Activated CD8-positive, alpha-beta T cell treated with anti-CD3 and anti-CD28 coated beads, Interleukin-2, amount 10 ng/mL, durations not matched to agents 7 days and 5 days (primary cell): ENCODE results near the gene TYW1B. TPM values are rescaled to one million over a fixed set of nuclear protein-coding genes. Genes with fewer than 3 reads are reported as not detected.
"Not testable (repeated sequence)": the region's sequence is repeated elsewhere in the genome, so short reads cannot be mapped to it uniquely, and the experiment has no call there.

Experiments used
- ATAC-seq: fragments of 150-1000 bp; cut with Tn5 transposase; one replicate; pipeline ENCODE4 v1.10.0; 2021; ENCODE audit warnings: moderate library complexity
- CTCF ChIA-PET: fragments of 350-600 bp; sonication (Branson Sonifier 250); formaldehyde crosslinking; loops from one replicate; lab custom pipeline; 2021; ENCODE audit warnings: antibody characterized with exemption; lab: Charles Lee
- POLR2A ChIA-PET: fragments of 350-600 bp; sonication (Branson Sonifier 250); formaldehyde crosslinking; loops from one replicate; lab custom pipeline; 2021; ENCODE audit warnings: antibody characterized with exemption; lab: Charles Lee
- DNase-seq: peaks from one replicate; pipeline ENCODE4 v3.0.0-alpha.2; 2020
- H3K27ac Mint-ChIP-seq: one replicate; pipeline ENCODE4 v1.8.0; 2021; ENCODE audit warnings: mild to moderate bottlenecking, mixed read lengths
- H3K27me3 Mint-ChIP-seq: one replicate; pipeline ENCODE4 v1.8.0; 2021; ENCODE audit warnings: low read depth, mixed read lengths
- H3K36me3 Mint-ChIP-seq: one replicate; pipeline ENCODE4 v1.8.0; 2021; ENCODE audit warnings: low read depth, mixed read lengths
- H3K4me1 Mint-ChIP-seq: one replicate; pipeline ENCODE4 v1.8.0; 2021; ENCODE audit warnings: low read depth, mixed read lengths
- H3K4me3 Mint-ChIP-seq: one replicate; pipeline ENCODE4 v1.8.0; 2021; ENCODE audit warnings: mild to moderate bottlenecking, mixed read lengths
- H3K9me3 Mint-ChIP-seq: one replicate; pipeline ENCODE4 v1.8.0; 2022; ENCODE audit warnings: mixed read lengths; ENCODE audit not compliant: insufficient read depth
- total RNA-seq, 2 experiments: library from RNA; stranded (reverse); gene quantifications; one replicate each; pipeline ENCODE4 v1.2.3, GENCODE V29; 2021

TYW1B gene
- total RNA-seq, 2 experiments from 2014 or later, result 2.7 to 3.2 TPM

DNA sequence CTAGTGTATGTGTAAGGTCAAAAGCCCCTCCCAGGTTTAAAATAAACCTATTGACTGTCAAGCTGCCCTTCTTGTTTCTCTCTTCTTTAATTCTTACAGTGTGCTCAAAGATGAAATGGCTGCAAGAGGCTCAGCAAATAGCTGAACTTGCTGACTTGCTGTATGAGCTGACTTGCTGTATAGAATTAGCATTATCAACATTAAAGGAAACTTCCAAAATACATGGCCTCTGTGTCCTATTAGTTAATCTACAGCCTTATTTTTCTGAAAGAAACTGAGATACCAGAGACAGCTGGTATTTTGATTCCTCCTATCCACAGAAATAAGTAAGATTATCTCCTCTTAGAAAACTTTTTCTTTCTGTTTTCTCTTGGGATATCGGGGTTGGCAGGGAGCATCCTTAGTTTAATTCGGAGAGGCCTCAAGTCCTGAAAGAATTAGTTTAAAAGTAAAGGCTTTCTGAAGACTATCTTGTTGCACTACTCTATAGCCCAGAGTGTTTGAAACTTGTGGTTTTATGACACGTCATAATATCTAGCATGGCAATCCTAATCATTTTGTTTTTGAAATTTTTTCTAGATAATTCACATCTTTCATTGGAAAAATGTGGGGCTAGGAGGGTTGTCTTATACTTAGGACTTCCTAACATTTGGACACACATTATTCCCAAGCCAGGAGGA, 119.5 kb downstream of the TYW1B start:
- H3K27ac Mint-ChIP-seq, H3K4me3 Mint-ChIP-seq, POLR2A ChIA-PET, H3K9me3 Mint-ChIP-seq, CTCF ChIA-PET, H3K4me1 Mint-ChIP-seq, ATAC-seq, H3K27me3 Mint-ChIP-seq, DNase-seq: not testable (repeated sequence)
- peaks cover 19% of the 10 kb centered on the region for H3K36me3 Mint-ChIP-seq

- ATAC-seq (no peak), DNase-seq (no peak)
- ChIA-PET CTCF (no interaction called here), POLR2A (no interaction called here)
- H3K27me3 Mint-ChIP-seq, result no peaks in the 10 kb centered on the region
- no peak overlapping the region for H3K4me3 Mint-ChIP-seq
- H3K36me3 Mint-ChIP-seq, result peaks cover 11% of the 10 kb centered on the region
- no peaks in the 10 kb centered on the region for H3K4me1 Mint-ChIP-seq
- H3K9me3 Mint-ChIP-seq, result peaks cover 5% of the 10 kb centered on the region
- H3K27ac Mint-ChIP-seq, result no peak overlapping the region
These were observed 121.5 kb downstream of the TYW1B start for GRCh38 chr7:72706521-72706920.

GRCh38 chr7:72705693-72706092, 122.3 kb downstream of the TYW1B start:
- CTCF ChIA-PET, H3K4me3 Mint-ChIP-seq, POLR2A ChIA-PET, ATAC-seq, H3K36me3 Mint-ChIP-seq, DNase-seq, H3K27ac Mint-ChIP-seq, H3K27me3 Mint-ChIP-seq, H3K9me3 Mint-ChIP-seq, H3K4me1 Mint-ChIP-seq: not testable (repeated sequence)

DNA sequence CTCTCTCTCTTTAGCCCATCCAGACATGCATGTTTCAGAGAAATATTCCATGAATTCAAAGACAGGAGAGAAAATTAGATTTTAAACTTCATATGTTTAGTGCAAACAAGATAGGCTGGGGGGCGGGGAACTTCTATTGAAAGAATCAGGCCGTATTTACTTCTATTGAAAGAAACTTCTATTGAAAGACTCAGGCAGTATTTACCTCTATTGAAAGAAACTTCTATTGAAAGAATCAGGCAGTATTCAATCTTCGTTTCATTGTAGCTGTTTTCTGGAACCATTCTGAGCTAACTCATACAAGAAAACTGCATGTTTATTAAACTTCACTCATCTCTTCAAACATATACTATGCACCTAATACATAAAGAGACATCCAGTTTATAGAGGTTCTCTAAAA, 123.1 kb downstream of the TYW1B start:
- Mint-ChIP-seq H3K27ac (no peak overlapping the region), H3K4me3 (no peak overlapping the region), H3K4me1 (no peaks in the 10 kb centered on the region), H3K9me3 (peaks cover 5% of the 10 kb centered on the region), H3K27me3 (no peaks in the 10 kb centered on the region), H3K36me3 (peaks cover 6% of the 10 kb centered on the region)
- DNase-seq (no peak), ATAC-seq (no peak)
- ChIA-PET POLR2A (no interaction called here), CTCF (no interaction called here)

DNA sequence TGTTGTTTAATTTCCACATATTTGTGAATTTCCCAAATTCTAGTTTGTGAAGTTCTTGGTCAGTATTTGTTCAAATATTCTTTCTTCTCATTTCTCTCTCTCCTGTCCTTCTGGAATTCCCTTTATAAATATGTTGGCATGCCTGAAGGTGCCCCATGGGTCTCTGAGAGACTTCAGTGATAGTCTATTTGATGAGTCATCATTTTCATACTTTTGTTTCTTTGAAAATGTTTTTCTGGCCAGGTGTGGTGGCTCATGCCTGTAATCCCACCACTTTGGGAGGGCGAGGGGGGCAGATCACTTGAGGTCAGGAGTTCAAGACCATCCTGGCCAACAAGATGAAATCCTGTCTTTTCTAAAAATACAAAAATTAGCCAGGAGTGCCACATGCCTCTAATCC, 127.5 kb downstream of the TYW1B start:
- H3K4me1 Mint-ChIP-seq, H3K27me3 Mint-ChIP-seq, CTCF ChIA-PET, H3K9me3 Mint-ChIP-seq, H3K4me3 Mint-ChIP-seq, POLR2A ChIA-PET, ATAC-seq, DNase-seq, H3K36me3 Mint-ChIP-seq, H3K27ac Mint-ChIP-seq: not testable (repeated sequence)

GRCh38 chr7:72697066-72697465, 130.9 kb downstream of the TYW1B start:
- DNase-seq, H3K9me3 Mint-ChIP-seq, H3K27ac Mint-ChIP-seq, H3K4me1 Mint-ChIP-seq, ATAC-seq, CTCF ChIA-PET, H3K36me3 Mint-ChIP-seq, POLR2A ChIA-PET, H3K4me3 Mint-ChIP-seq, H3K27me3 Mint-ChIP-seq: not testable (repeated sequence)

GRCh38 chr7:72696643-72697042, 131.4 kb downstream of the TYW1B start:
- H3K36me3 Mint-ChIP-seq, POLR2A ChIA-PET, H3K9me3 Mint-ChIP-seq, H3K4me3 Mint-ChIP-seq, H3K27ac Mint-ChIP-seq, ATAC-seq, H3K4me1 Mint-ChIP-seq, H3K27me3 Mint-ChIP-seq, CTCF ChIA-PET, DNase-seq: not testable (repeated sequence)

- ATAC-seq, H3K36me3 Mint-ChIP-seq, H3K4me3 Mint-ChIP-seq, H3K27me3 Mint-ChIP-seq, H3K9me3 Mint-ChIP-seq, CTCF ChIA-PET, POLR2A ChIA-PET, H3K27ac Mint-ChIP-seq, DNase-seq, H3K4me1 Mint-ChIP-seq: not testable (repeated sequence)
These were observed 132.5 kb downstream of the TYW1B start for GRCh38 chr7:72695482-72695881.

GRCh38 chr7:72691442-72691841, 136.6 kb downstream of the TYW1B start:
- H3K36me3 Mint-ChIP-seq, H3K27ac Mint-ChIP-seq, DNase-seq, H3K9me3 Mint-ChIP-seq, CTCF ChIA-PET, ATAC-seq, H3K27me3 Mint-ChIP-seq, POLR2A ChIA-PET, H3K4me1 Mint-ChIP-seq, H3K4me3 Mint-ChIP-seq: not testable (repeated sequence)

GRCh38 chr7:72690177-72690576, 137.8 kb downstream of the TYW1B start:
- DNase-seq, H3K4me1 Mint-ChIP-seq, CTCF ChIA-PET, H3K36me3 Mint-ChIP-seq, ATAC-seq, POLR2A ChIA-PET, H3K4me3 Mint-ChIP-seq, H3K27ac Mint-ChIP-seq, H3K9me3 Mint-ChIP-seq, H3K27me3 Mint-ChIP-seq: not testable (repeated sequence)

- H3K27me3 Mint-ChIP-seq, DNase-seq, H3K27ac Mint-ChIP-seq, ATAC-seq, H3K4me1 Mint-ChIP-seq, POLR2A ChIA-PET, H3K36me3 Mint-ChIP-seq, H3K9me3 Mint-ChIP-seq, H3K4me3 Mint-ChIP-seq, CTCF ChIA-PET: not testable (repeated sequence)
These were observed 138.7 kb downstream of the TYW1B start for GRCh38 chr7:72689344-72689743.

GRCh38 chr7:72681211-72681610, 146.8 kb downstream of the TYW1B start:
- H3K4me3 Mint-ChIP-seq, ATAC-seq, DNase-seq, H3K36me3 Mint-ChIP-seq, H3K9me3 Mint-ChIP-seq, H3K27ac Mint-ChIP-seq, POLR2A ChIA-PET, CTCF ChIA-PET, H3K4me1 Mint-ChIP-seq, H3K27me3 Mint-ChIP-seq: not testable (repeated sequence)

DNA sequence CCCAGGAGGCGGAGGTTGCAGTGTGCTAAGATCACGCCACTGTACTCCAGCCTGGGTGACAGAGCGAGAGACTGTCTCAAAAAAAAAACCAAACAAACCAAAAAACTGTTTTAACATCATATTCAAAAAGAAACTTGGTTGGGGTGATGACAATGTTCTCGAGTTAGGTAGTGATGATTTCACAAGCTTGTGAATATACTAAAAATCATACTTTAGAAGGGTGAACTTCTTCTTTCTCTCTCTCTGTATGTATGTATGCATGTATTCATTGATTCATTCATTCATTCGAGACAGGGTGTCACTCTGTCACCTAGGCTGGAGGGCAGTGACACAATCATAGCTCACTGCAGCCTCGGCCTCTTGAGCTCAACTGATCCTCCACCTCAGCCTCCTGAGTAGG, 151.1 kb downstream of the TYW1B start:
- H3K36me3 Mint-ChIP-seq, CTCF ChIA-PET: not testable (repeated sequence)

More for the DNA sequence above, 151.1 kb downstream of the TYW1B start:
- H3K27ac Mint-ChIP-seq, DNase-seq, H3K4me1 Mint-ChIP-seq, H3K27me3 Mint-ChIP-seq, POLR2A ChIA-PET, H3K9me3 Mint-ChIP-seq, H3K4me3 Mint-ChIP-seq, ATAC-seq: not testable (repeated sequence)
